GM10847 (cell line): ENCODE results near the gene ANKRD44.

Experiments
- POLR2A ChIP-seq: IDR thresholded peaks from 2 replicates; pipeline ENCODE4 v1.6.1; 2011; ENCODE audit not compliant: insufficient read length; ENCODE audit errors: extremely low read depth

ANKRD44 gene

DNA sequence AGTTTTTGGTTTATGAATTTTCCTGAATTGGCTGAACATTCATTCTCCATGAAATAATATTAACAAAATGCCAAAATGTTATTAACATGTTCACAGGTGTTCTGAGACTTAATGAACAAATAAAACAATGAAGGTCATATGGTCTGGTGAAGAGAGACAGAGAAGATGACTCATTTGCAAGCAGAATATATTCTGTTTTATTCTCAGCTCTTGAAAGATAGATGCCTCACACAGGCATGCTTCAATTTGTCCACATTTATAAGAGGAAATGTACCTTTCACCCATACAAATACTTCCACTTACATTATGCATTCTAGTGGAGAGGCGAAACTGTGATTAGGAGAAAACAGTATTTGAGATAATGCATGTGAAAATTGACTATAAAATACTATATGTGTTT, 308.7 kb downstream of the ANKRD44 start:
- TF ChIP-seq POLR2A = no peak

DNA sequence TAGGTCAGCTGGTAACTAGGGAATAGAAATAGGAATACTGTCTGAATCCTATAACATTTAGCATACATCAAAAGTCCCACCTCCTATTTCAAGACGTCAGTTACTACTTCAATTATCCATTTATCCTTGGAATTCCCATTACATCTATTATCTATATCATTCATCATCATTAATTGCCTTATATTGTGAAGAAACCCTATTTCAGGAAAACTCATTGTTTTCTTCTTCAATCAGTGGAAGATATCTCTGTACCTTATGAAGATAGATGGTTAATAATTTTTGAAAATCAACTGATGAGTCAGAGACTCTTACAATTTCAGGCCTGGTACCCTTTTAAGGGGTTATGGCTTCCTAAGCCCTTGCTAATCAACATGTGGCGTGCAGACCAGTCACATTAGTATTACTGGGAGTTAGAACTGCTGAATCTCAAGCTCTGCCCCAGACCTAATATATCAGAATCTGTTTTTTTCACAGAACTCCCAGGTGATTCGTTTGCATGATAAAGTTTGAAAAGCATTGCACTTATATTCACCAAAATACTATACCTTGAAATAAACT, 314.7 kb downstream of the ANKRD44 start:
- TF ChIP-seq POLR2A = no peak

DNA sequence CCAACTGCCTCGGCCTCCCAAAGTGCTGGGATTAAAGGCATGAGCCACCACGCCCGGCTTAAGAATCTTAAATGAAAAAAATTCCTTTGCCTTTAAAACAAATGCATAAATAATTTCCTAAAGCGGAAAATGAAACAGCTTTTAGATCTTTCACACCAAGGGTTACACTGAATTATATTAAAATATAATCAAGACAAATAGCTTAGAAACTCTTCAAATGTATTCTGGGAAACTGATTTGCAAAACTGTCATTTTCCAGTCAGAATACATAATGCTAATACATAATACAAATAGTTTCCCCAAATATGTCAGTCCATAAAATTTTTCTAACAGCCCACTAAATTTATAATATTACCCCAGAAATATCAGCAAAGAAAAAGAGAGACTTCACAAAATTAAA, 315.8 kb downstream of the ANKRD44 start:
- no peak for TF ChIP-seq POLR2A

DNA sequence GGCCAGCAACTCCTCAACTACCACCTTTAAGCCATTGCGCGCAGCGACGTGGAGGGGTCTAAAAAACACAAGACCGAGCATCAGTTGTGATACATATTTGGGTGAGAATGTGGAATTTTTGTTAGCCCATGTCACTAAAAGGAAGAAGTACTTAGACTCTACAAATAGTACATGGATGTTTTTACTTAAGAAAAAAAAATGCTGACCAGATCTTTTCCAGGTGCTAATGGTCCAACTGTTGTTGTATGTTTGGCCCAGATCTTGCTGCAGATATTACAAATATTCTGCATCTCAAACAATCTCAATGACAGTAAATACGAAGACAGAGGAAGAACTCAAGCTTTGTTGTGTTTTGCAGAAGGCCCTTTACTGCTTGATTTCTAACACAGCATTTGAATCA, 317.0 kb downstream of the ANKRD44 start:
- no peak for TF ChIP-seq POLR2A

- no peak for TF ChIP-seq POLR2A
Measured at GRCh38 chr2:196992466-196992865, 318.1 kb downstream of the ANKRD44 start.

DNA sequence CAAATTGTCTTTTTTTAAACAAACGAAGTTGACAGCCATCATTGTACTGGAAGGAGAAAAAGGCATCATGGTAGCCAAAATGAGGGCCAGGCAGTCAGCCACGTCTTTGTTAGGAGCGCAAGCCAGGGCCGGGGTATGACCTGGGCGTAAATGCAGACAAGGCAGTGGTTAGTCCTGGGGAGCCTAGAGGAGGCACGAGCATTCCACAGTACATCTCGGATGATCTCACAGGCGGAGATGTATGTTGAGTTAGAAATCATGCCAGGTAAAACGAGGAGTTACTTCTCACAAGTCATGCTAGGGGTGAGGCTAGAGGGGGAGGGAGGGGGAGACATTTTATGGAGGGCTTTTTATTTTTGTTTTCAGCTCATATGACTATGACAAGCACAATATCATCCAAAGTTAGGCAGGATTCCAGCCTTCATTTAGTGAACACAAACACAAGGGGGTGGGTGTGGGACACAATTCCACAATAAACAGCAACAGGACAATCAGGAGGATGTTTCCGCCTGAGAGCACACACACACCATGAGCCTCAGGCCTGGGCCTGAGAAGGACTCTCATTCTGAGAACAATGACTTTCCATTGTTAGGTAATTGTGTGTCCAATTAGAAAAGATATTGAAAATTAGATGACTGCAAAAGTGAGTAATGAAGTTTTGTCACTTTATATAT, 319.7 kb downstream of the ANKRD44 start:
- no peak for TF ChIP-seq POLR2A

- TF ChIP-seq POLR2A = no peak
Measured at GRCh38 chr2:196990092-196990491, 320.5 kb downstream of the ANKRD44 start.

- TF ChIP-seq POLR2A = no peak
Measured at GRCh38 chr2:196989496-196989895, 321.1 kb downstream of the ANKRD44 start.

- TF ChIP-seq POLR2A = no peak
Measured at GRCh38 chr2:196988639-196989038, 321.9 kb downstream of the ANKRD44 start.

DNA sequence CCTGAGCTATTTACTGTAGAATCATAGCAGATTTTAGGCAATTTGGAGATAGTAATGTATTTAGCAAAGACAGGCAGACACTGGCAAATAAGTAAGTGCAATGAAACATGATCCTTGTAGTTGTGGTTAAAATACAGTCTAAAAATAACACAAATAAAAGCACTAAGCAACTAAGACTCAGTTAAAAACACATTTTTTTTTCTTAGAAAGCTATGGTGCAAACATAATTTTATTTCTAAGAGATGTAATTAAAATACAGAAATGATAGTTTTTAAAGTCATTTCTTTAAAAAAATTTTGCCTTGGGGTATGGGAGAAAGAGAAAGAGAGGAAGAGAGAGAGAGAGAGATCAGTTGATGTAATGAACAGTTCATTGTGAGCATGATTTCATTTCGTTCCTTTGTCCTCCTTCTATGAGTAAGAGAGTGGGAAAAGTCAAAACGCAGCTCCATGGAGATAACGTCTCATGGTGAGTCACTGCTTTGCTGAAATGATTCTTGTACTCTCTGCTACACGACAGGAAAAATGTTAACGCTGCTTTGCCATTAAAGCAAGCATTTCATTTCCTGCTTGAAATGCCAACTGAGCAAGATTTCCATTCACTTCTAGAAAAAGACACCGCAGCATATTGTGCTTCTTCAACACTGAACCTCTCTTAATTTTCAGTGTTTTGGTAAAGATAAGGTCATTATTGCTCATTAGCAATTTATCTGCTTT, 322.8 kb downstream of the ANKRD44 start:
- no peak for TF ChIP-seq POLR2A

DNA sequence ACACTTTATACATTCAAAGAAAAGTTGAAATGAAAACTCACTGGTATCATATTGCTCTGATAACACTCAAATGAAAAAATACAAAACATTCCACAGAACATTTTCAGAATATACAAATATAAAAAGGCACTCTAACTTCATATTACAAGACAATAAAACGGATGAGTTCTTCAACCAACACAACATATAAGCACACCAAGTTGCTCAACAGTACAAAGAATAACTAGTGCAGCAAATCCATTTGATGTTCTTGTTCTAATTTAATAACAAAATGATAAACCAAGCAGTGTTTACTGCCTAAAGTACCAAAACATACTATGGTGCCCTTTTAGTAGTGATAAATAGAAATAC, 323.3 kb downstream of the ANKRD44 start:
- no peak for TF ChIP-seq POLR2A

DNA sequence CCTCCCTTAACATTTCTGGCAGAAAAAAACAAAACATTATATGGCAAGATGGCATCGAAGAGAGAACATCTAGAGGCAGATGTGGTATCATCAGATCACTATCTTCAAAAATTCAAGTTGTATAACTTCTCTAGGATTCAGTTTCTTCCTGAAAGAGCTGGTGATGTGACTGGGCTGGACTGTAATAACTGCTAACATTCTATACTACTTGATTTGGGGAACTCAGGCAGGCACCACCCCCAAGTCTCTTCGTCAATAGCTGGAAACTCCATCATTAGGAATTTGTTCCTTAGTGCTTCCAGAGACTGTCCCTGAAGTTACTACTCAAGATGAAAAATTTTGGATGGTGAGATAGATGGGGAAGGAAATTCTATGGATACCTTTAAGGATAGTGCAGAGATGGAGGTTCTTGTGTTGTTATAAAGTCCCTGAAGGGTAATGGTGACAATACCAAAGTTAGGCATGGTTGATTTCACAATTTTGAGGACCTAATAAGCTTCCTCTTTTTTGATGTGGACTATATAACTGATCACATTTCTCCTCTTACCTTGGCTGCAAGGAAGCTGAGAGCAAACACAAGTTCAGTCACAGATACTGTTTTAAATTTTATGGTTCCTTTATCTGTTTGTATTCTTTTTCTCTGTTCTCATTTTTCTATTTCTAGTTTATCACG, 324.9 kb downstream of the ANKRD44 start:
- no peak for TF ChIP-seq POLR2A

GRCh38 chr2:196984903-196985302, 325.7 kb downstream of the ANKRD44 start:
- TF ChIP-seq POLR2A = no peak

- TF ChIP-seq POLR2A = no peak
Measured at GRCh38 chr2:196983934-196984333, 326.6 kb downstream of the ANKRD44 start.

- no peak for TF ChIP-seq POLR2A
Measured at GRCh38 chr2:196980473-196980872, 330.1 kb downstream of the ANKRD44 start.

- TF ChIP-seq POLR2A = no peak
Measured at GRCh38 chr2:196980001-196980400, 330.6 kb downstream of the ANKRD44 start.

DNA sequence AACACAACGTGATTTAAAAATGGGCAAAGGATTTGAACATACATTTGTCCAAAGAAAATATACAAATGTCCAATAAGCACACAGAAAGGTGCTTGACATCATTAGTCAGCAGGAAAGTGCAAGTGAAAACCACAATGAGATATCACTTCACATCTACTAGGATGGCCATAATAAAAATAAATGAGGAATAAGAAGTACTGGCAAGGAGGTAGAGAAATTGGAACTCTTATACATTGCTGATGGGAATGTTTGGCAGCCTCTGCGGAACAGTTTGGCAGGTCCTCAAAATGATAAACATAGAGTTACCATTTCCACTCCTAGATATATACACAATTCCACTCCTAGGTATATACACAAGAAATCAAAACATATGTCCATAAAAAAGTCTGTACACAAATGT, 333.1 kb downstream of the ANKRD44 start:
- TF ChIP-seq POLR2A = no peak

DNA sequence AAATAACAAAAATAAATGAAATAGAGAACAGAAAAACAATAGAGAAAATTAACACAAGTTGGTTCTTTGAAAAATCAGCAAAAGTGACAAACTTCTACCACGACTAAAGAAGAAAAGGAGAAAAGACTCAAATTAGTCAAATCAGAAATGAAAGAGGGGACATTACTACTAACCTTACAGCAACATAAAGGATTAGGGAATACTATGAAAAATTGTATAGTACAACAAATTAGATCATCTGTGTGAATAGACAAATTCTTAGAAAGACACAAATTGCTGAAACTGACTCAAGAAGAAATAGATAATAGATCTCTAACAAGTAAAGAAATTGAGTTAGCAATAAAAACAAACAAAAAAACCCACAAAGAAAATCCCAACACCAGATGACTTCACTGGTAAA, 335.6 kb downstream of the ANKRD44 start:
- no peak for TF ChIP-seq POLR2A
